Activated T-helper 1 cell treated with anti-CD3 and anti-CD28 coated beads, Interleukin-2, amount 50 U/mL, for 16 hours (primary cell): ENCODE data around the gene SYNGR1.

Experiments used
- DNase-seq, 2 donors: peaks; one replicate each; pipeline ENCODE4 v3.0.0-alpha.2; 2020; ENCODE audit warnings: low read depth in 1 of 2, low spot score in 1 of 2

The SYNGR1 gene

GRCh38 chr22:39349967-39350726 lies at the start of gene SYNGR1:
SYNGR1 (plus strand) TSS chr22:39349991; CDS start chr22:39350011, 20 bp downstream.
- no peak for DNase-seq

GRCh38 chr22:39300186-39300830 lies 49.5 kb upstream of the SYNGR1 start:
- DNase-seq, result no peak

GRCh38 chr22:39301108-39301507 lies 48.7 kb upstream of the SYNGR1 start:
- DNase-seq, result no peak

GRCh38 chr22:39301926-39302325 lies 47.9 kb upstream of the SYNGR1 start:
- no peak for DNase-seq

GRCh38 chr22:39302431-39302960 lies 47.3 kb upstream of the SYNGR1 start:
- no peak for DNase-seq

- no peak for DNase-seq
Measured at GRCh38 chr22:39303358-39303757, 46.4 kb upstream of the SYNGR1 start.

GRCh38 chr22:39303892-39304671 lies 45.7 kb upstream of the SYNGR1 start:
- DNase-seq, result no peak

- peak in 1 of 2 donors; percentile 38 for DNase-seq
Measured at GRCh38 chr22:39306456-39307361, 43.1 kb upstream of the SYNGR1 start.

- no peak for DNase-seq
Measured at GRCh38 chr22:39308614-39309363, 41.0 kb upstream of the SYNGR1 start.

GRCh38 chr22:39309364-39309861 lies 40.4 kb upstream of the SYNGR1 start:
- DNase-seq, result no peak

GRCh38 chr22:39309881-39310714 lies 39.7 kb upstream of the SYNGR1 start:
- DNase-seq, result no peak

GRCh38 chr22:39311592-39312400 lies 38.0 kb upstream of the SYNGR1 start:
- DNase-seq, result no peak

GRCh38 chr22:39312410-39312809 lies 37.4 kb upstream of the SYNGR1 start:
- DNase-seq, result no peak

GRCh38 chr22:39313258-39314001 lies 36.4 kb upstream of the SYNGR1 start:
- DNase-seq, result no peak

- DNase-seq, result no peak
Measured at GRCh38 chr22:39314251-39314971, 35.4 kb upstream of the SYNGR1 start.

- no peak for DNase-seq
Measured at GRCh38 chr22:39315389-39315788, 34.4 kb upstream of the SYNGR1 start.
